HPDE6-E6E7 (cell line): ENCODE results near the gene DOCK1.

Source experiments
- DNase-seq: peaks from one replicate; pipeline ENCODE4 v3.0.0; 2011; ENCODE audit warnings: missing footprints; ENCODE audit errors: extremely low spot score

Gene DOCK1

GRCh38 chr10:127458829-127459228, 553.6 kb downstream of the DOCK1 start:
- DNase-seq: no peak

- no peak for DNase-seq
These were observed 554.7 kb downstream of the DOCK1 start for GRCh38 chr10:127459918-127460317.

GRCh38 chr10:127462643-127463295, 557.5 kb downstream of the DOCK1 start:
- DNase-seq: no peak

- DNase-seq: no peak
These were observed 558.3 kb downstream of the DOCK1 start for GRCh38 chr10:127463548-127463947.

- no peak for DNase-seq
These were observed 559.3 kb downstream of the DOCK1 start for GRCh38 chr10:127464561-127464960.

DNA sequence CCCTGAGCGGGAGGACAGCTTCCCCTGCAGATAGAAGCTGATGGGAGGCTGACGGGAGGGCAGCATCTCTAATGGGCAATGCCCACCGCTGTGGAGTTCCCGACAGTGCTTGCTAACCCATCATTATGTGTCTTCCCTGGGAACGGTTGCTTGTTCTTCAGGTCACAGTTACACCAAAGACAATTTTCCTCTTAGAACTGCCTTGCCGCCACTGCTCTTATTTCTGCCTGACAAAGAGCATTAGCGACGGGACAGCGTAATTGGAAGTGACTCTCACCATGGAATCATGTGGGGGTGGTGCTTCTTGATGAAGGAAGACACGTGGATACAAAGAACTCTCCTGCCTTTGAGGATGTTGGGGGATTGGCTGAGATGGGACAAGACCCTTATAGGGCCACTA, 562.6 kb downstream of the DOCK1 start:
- no peak for DNase-seq

DNA sequence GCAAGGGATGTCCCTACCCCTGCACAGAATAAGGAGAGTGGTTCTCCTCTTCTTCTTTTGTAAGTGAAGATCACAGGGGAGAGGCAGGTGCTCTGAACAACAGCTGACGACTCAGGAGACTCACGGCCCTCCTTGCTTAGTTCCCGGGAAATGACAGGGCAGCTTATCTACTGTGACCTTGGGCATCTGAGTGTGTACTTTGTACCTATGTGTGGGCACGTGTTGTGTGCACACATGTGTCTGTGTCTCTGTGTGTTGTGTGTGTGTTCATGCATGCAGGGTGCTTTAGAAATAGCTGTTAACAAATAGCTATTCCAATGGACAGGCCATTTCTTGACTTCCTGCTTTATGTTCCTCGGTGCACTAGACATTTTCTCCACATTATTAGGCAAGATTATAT, 563.4 kb downstream of the DOCK1 start:
- DNase-seq: no peak

GRCh38 chr10:127470911-127471310, 565.7 kb downstream of the DOCK1 start:
- DNase-seq: no peak

DNA sequence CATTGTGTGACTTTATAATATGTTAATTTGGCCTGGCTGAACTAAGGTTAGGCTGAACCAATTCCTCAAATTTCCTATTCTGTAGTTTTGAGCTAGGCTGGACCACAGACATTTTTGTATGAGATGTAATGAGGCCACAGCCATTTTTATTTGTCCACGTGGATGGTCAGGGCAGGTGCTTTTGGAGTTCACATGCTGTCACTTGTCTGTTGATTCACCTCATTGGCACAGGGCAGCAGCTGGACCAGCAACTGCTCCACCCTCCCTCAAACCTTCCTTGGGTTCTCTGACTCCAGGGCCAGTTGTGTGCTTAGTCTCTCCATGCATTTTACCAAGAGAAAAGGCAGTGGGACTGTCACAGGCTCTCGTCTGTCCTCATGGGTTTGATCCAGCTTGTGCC, 567.7 kb downstream of the DOCK1 start:
- DNase-seq: no peak

GRCh38 chr10:127474501-127474900, 569.3 kb downstream of the DOCK1 start:
- no peak for DNase-seq

GRCh38 chr10:127485153-127485857, 580.1 kb downstream of the DOCK1 start:
- DNase-seq: no peak

- no peak for DNase-seq
These were observed 581.1 kb downstream of the DOCK1 start for GRCh38 chr10:127486355-127486754.

DNA sequence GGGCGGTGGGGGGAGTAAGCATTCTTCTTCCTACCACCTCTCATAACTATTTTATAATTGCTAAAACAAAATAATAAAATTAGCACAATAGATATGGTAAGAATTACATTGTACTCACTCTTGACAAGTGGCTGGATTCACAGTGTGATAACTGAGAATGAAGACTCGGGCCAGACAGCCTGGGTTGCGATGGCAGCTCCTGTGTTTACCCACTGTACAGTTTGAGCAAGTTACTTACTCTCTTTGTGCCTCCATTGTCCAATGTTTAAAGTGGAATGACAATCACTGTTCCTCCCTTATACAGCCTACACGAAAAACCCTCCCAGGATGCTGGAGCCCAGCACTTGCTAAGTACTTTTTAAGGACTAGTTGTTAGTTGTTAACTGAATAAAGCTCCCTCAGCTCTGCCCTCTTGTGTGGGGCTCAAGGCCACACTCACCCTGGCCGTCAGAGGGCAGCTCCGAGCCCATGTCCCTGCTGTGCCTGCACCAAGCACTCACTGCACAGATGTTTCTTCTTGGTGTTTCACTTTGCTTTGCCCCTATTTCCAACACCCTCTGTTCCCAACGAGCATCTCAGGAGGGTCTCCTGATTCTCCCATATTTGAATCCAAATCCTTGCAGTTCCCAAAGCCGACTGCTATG, 587.5 kb downstream of the DOCK1 start:
- no peak for DNase-seq

DNA sequence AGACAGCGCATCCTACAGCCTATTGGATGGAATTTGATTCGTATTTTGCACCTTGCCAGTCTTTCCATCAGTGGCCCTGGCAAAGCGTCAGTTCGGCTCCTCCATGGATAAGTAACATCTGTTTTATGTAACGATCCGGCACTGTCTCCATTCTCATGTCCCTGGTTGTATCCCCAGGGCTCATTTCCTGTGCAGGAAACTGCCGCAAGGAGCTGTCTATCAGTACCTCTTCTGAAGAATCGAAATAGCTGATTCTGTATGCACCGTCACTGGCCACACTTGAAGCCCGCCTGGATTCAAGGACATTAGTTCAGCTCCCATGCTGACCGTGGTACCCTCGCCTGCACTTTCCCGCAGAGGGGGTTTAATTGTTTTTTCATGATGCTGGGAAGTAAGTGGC, 590.8 kb downstream of the DOCK1 start:
- DNase-seq: no peak

GRCh38 chr10:127497685-127498084, 592.5 kb downstream of the DOCK1 start:
- DNase-seq: no peak

DNA sequence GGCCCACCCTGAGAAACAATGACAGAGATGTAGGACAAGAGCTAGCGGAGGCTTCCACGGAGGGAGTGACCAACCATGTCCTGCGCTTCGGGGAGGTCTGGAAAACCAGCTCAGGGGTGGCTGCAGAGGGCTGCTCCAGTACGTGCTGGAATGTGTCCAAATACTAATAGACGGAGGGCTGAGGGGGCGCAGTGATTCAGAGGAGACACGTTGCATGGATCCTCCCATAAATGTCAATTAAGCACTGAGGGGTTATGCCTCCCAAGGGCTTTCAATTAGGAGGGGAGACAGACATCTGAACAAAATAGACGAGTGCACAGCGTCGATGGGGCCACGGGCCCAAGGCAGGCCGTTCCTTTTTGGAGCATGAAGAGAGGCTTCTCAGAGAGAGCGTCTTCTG, 592.9 kb downstream of the DOCK1 start:
- DNase-seq: no peak

- DNase-seq: no peak
These were observed 594.9 kb downstream of the DOCK1 start for GRCh38 chr10:127500127-127500526.
